ENCODE measurements around the gene STARD6. TPM values are rescaled to one million over a fixed set of nuclear protein-coding genes. Genes with fewer than 3 reads are reported as not detected.

The STARD6 gene
- total RNA-seq, 1 donor from 2014 or later: 0.65 TPM

DNA sequence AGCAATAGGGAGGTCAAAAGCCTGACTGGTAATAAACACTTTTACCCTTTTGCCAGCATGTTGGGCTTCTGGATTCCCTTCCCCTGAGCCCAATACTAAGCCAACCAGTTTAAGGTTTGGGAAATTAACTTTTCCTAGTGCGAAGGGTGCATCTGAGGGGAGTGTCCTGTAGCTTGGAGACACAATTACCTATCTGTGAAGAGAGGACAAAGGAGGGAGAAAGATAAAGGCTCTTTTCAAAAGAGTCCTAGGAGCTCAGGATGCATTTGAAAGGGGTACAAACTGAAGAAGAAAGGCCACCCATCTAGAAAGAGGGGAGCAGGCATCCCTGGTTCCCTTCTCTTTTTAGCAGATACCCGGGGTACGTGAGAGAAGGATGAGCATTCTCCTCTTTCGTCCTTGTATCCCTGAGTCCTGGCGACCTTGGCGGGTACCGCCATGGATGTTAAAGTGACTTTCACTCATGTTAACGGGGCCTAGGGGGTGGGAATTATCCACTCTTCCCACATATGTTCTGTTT, 25.1 kb upstream of the STARD6 start:
- Mint-ChIP-seq H3K4me3 (no peak overlapping the region), H3K9me3 (no peaks in the 10 kb centered on the region), H3K27me3 (ENCODE audit: insufficient read depth) (no peaks in the 10 kb centered on the region), H3K36me3 (ENCODE audit: low read depth) (peaks cover 18% of the 10 kb centered on the region), H3K27ac (no peak overlapping the region), H3K4me1 (ENCODE audit: low read depth) (no peaks in the 10 kb centered on the region)
- intact Hi-C loops (cut with micrococcal nuclease): no loop called here
- no peak for DNase-seq (ENCODE audit: low spot score)

DNA sequence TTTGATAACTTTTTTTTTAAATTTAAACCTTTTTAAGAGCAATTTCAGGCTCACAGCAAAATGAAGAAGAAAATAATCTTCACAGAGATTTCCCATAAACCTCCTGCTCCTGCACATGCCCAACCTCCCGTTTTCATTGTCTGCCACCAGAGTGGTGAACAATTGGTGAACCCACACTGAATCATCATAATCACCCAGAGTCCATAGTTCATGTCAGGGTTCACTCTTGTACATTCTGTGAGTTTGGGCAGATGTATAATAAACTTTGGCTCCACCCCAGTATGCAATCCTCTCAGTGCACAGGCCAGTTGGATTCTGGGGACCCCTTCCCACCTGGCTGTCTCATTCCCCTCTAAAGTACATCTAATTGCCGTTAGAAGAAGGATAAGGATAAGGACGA, 24.4 kb upstream of the STARD6 start:
- H3K4me3 Mint-ChIP-seq: no peak overlapping the region
- DNase-seq (ENCODE audit: low spot score): no peak
- H3K27me3 Mint-ChIP-seq (ENCODE audit: insufficient read depth): no peaks in the 10 kb centered on the region
- no peak overlapping the region for H3K27ac Mint-ChIP-seq
- H3K4me1 Mint-ChIP-seq (ENCODE audit: low read depth): no peaks in the 10 kb centered on the region
- no peaks in the 10 kb centered on the region for H3K9me3 Mint-ChIP-seq
- peaks cover 18% of the 10 kb centered on the region for H3K36me3 Mint-ChIP-seq (ENCODE audit: low read depth)
- intact Hi-C loops (cut with micrococcal nuclease): no loop called here

DNA sequence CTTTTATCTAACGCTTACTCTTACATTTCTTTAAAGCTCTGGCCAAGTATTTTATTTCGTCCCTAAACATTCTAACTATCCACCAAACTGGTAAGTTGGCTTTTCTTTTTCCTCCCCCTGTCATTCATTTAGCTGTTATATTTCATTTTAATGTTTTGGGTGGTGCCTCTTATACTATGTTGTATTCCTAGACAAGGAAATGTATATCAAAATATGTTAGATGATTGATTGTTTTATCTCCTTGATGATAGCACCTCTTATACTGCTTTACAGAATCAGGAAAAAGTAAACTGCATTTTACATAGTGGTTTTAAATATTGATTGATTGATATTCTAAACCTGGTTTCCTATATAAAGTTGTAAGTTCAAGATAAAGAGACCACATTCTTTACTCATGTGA, 24.0 kb upstream of the STARD6 start:
- no peak overlapping the region for H3K4me3 Mint-ChIP-seq
- intact Hi-C loops (cut with micrococcal nuclease): no loop called here
- H3K27ac Mint-ChIP-seq: no peak overlapping the region

DNA sequence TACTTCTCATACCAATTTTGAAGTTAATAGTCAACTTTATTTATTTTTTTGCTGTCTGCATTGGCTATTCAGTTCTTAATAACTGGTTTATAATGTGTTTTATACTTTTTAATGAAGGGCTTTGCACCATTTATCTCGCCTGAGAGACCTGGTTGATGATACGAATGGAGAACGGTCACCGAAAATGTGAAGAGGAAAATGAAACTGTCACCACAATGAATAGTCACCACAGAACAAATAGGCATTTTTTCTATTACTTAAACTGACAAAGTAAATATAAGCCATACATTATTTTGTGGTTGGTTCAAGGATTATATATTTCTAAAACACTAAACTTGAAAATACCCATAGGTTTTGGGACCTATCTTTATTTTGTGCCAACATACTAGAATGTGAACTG, 20.4 kb upstream of the STARD6 start:
- DNase-seq (ENCODE audit: low spot score): no peak
- Mint-ChIP-seq H3K9me3 (no peaks in the 10 kb centered on the region), H3K36me3 (ENCODE audit: low read depth) (peaks cover 20% of the 10 kb centered on the region), H3K4me3 (no peak overlapping the region), H3K4me1 (ENCODE audit: low read depth) (peaks cover 5% of the 10 kb centered on the region), H3K27me3 (ENCODE audit: insufficient read depth) (no peaks in the 10 kb centered on the region), H3K27ac (no peak overlapping the region)
- intact Hi-C loops (cut with micrococcal nuclease): no loop called here

More for the DNA sequence above, 24.0 kb upstream of the STARD6 start:
- no peaks in the 10 kb centered on the region for H3K27me3 Mint-ChIP-seq (ENCODE audit: insufficient read depth)
- H3K36me3 Mint-ChIP-seq (ENCODE audit: low read depth): peaks cover 18% of the 10 kb centered on the region
- H3K9me3 Mint-ChIP-seq: no peaks in the 10 kb centered on the region
- H3K4me1 Mint-ChIP-seq (ENCODE audit: low read depth): no peaks in the 10 kb centered on the region
- no peak for DNase-seq (ENCODE audit: low spot score)

DNA sequence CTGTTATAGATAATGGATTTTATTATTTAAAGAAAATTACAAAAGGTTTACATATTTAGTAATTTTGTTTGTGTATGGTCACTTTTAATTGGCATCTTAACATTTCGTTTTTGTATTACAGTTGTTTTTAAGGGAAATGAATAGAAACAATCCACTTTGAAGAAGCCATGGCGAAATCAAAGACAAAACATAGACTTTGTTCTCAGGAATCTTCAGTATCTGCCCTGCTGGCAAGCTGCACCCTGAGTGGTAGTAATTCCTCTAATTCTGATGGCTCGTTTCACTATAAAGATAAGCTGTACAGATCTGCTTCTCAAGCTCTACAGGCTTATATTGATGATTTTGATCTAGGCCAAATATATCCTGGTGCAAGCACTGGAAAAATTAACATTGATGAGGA, 2.7 kb upstream of the STARD6 start:
- Mint-ChIP-seq H3K4me1 (ENCODE audit: low read depth) (peaks cover 34% of the 10 kb centered on the region), H3K27me3 (ENCODE audit: insufficient read depth) (no peaks in the 10 kb centered on the region), H3K27ac (no peak overlapping the region), H3K9me3 (no peaks in the 10 kb centered on the region), H3K36me3 (ENCODE audit: low read depth) (peaks cover 22% of the 10 kb centered on the region), H3K4me3 (no peak overlapping the region)
- DNase-seq (ENCODE audit: low spot score): no peak
- intact Hi-C loops (cut with micrococcal nuclease): no loop called here

DNA sequence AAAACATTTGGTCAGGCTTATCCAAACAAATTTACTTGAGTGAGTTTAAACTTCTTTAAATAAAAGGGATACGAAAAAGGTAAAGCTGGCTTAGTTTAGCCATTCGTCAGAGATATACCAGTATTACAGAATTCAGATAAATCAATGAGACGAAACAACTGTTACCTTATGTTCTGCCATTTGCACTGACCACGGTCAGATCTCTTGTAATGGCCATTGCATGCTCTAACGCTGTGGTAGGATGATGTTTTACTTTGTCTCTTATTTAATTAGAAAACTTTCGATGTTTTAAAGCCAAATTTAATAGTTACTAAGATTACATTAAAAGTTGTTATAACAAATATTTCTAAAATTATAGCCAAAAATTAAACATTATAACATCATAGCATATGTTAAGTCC, 1.6 kb upstream of the STARD6 start:
- Mint-ChIP-seq H3K4me3 (peak overlapping the region; percentile 98), H3K9me3 (no peaks in the 10 kb centered on the region), H3K27ac (no peak overlapping the region), H3K27me3 (ENCODE audit: insufficient read depth) (no peaks in the 10 kb centered on the region), H3K4me1 (ENCODE audit: low read depth) (peaks cover 34% of the 10 kb centered on the region), H3K36me3 (ENCODE audit: low read depth) (peaks cover 18% of the 10 kb centered on the region)
- intact Hi-C loops (cut with micrococcal nuclease): loop anchor here (2.0 to 10.0 kb wide), 2 partner anchors 30 to 424 kb away; no protein-coding TSS in a partner anchor
- no peak for DNase-seq (ENCODE audit: low spot score)

DNA sequence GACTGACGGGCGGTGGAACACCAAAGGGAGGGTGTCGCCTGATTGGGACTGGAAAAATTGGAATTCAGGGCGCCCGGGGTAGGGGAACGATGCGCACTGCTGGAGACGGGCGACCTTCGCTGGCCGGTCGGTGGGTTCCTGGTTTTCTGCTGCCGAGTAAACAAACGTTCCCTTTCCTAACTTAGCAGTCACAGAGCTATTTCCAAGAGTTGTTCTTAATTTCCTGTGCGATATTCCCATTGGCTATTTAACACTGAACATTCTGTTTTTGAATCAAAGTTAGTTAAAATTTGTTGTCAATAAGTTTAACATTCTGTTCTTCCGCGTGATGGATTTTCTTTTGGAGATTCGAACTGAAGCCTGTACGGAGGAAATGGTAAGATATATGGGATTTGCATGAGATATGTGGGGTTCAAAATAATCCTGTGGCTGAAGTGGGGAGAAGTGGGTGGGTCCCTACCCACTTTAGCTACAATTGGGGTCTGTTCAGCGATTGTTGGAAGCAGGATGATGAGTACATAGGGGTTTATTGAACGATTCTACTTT, 910 bp upstream of the STARD6 start:
- intact Hi-C loops (cut with micrococcal nuclease): loop anchor here (2.0 to 10.0 kb wide), 2 partner anchors 30 to 424 kb away; no protein-coding TSS in a partner anchor
- Mint-ChIP-seq H3K4me3 (peak overlapping the region; percentile 98), H3K9me3 (no peaks in the 10 kb centered on the region), H3K4me1 (ENCODE audit: low read depth) (peaks cover 34% of the 10 kb centered on the region), H3K27me3 (ENCODE audit: insufficient read depth) (no peaks in the 10 kb centered on the region), H3K36me3 (ENCODE audit: low read depth) (peaks cover 18% of the 10 kb centered on the region), H3K27ac (peak overlapping the region; percentile 97)
- DNase-seq (ENCODE audit: low spot score): no peak

DNA sequence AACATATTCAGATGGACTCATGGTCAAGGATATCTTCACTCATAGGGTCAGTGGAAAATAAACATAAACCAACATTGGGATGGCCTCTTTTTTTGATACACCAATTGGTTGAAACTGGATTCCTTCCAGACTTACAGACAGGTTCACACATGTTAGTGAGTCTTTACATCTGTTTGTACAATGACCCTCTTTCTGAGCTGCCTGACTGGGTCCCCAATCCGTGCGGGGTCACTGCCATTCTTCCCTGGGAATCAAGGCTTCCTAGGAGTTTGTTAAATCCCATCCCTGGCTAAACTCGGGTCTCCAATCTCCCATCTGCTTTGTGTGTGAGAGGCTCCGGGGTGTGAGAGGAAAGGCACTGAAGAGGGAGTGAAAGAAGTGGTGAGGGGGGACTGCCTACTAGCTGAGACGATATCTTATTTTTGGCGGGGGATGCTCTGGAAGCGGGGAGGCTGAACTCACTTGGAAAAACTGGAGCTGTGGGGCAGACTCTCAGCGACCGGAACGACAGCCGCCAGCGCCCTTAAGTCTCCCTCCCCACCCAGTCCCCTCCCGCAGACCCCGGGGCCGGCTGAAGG, 487 bp downstream of the STARD6 start:
- Mint-ChIP-seq H3K9me3 (peaks cover 2% of the 10 kb centered on the region), H3K27me3 (ENCODE audit: insufficient read depth) (peaks cover 1% of the 10 kb centered on the region), H3K4me3 (peak overlapping the region; percentile 98), H3K36me3 (ENCODE audit: low read depth) (peaks cover 16% of the 10 kb centered on the region), H3K27ac (peak overlapping the region; percentile 97), H3K4me1 (ENCODE audit: low read depth) (peaks cover 34% of the 10 kb centered on the region)
- intact Hi-C loops (cut with micrococcal nuclease): loop anchor here (1.0 to 10.0 kb wide), 8 partner anchors 35 to 422 kb away; partner anchors contain the start of genes MBD2 and POLI
- no peak for DNase-seq (ENCODE audit: low spot score)

DNA sequence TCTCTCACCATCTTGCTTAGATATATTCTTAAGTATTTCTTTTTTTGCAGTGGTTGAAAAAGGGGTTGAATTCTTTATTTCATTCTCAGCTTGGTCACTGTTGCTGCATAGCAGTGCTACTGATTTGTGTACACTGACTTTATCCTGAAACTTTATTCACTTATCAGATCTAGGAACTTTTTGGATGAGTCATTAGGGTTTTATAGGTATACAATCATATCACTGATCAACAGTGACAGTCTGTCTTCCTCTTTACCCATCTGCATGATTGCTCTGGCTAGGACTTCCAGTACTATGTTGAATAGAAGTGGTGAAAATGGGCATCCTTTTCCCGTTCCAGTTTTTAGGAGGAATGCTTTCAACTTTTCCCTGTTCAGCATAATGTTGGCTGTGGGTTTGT, 6.5 kb downstream of the STARD6 start:
- peaks cover 32% of the 10 kb centered on the region for H3K27me3 Mint-ChIP-seq (ENCODE audit: insufficient read depth)
- intact Hi-C loops (cut with micrococcal nuclease): loop anchor here (1.0 to 10.0 kb wide), 2 partner anchors 64 to 416 kb away; no protein-coding TSS in a partner anchor
- H3K27ac Mint-ChIP-seq: no peak overlapping the region
- no peak overlapping the region for H3K4me3 Mint-ChIP-seq
- peaks cover 4% of the 10 kb centered on the region for H3K4me1 Mint-ChIP-seq (ENCODE audit: low read depth)
- H3K9me3 Mint-ChIP-seq: peaks cover 5% of the 10 kb centered on the region
- DNase-seq (ENCODE audit: low spot score): no peak
- H3K36me3 Mint-ChIP-seq (ENCODE audit: low read depth): peaks cover 3% of the 10 kb centered on the region

DNA sequence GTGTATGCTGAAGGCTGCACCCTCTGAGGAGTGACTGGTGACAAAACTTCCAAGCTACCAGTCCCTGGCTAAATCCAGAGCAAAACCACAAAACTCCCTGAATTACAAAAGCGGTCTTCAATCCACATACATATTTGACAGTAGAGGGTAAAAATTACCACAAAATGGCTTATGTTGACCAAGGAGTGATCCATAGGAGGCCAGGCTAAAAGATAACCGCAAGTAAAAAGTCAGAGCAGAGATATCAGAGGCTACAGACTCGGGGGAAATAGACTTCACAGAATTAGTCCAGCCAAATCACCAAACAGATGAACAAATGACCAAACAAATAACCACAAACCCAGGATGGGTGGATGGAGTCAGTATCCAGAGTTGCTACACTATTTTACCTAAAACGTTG, 19.4 kb downstream of the STARD6 start:
- no peak overlapping the region for H3K4me3 Mint-ChIP-seq
- H3K36me3 Mint-ChIP-seq (ENCODE audit: low read depth): no peaks in the 10 kb centered on the region
- peaks cover 3% of the 10 kb centered on the region for H3K27me3 Mint-ChIP-seq (ENCODE audit: insufficient read depth)
- H3K9me3 Mint-ChIP-seq: peaks cover 8% of the 10 kb centered on the region
- intact Hi-C loops (cut with micrococcal nuclease): no loop called here
- H3K4me1 Mint-ChIP-seq (ENCODE audit: low read depth): no peaks in the 10 kb centered on the region
- no peak overlapping the region for H3K27ac Mint-ChIP-seq
- DNase-seq (ENCODE audit: low spot score): no peak

DNA sequence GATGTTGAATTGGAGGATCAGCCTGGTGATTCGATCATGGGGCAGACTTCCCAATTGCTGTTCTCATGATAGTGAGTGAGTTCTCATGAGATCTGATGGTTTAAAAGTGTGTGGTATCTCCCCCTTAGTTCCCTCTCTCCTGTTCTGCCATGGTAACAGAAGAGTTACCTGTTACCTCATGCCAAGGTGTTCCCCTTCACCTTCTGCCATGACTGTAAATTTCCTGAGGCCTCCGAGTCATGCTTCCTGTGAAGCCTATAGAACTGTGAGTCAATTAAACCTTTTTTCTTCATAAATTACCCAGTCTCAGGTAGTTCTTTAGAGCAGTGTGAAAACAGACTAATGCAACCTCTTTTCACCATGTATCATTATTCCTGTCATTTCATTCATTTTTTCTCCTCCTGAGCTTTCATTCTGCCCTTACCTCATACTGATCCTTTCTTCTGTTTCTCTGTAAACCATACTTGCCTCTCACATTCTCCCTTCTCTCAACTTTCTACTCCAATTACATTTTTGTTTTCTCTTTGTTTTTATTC, 22.0 kb downstream of the STARD6 start:
- intact Hi-C loops (cut with micrococcal nuclease): no loop called here
- DNase-seq (ENCODE audit: low spot score): no peak
- Mint-ChIP-seq H3K27ac (no peak overlapping the region), H3K4me3 (no peak overlapping the region), H3K9me3 (peaks cover 3% of the 10 kb centered on the region), H3K4me1 (ENCODE audit: low read depth) (no peaks in the 10 kb centered on the region), H3K36me3 (ENCODE audit: low read depth) (no peaks in the 10 kb centered on the region), H3K27me3 (ENCODE audit: insufficient read depth) (peaks cover 3% of the 10 kb centered on the region)

DNA sequence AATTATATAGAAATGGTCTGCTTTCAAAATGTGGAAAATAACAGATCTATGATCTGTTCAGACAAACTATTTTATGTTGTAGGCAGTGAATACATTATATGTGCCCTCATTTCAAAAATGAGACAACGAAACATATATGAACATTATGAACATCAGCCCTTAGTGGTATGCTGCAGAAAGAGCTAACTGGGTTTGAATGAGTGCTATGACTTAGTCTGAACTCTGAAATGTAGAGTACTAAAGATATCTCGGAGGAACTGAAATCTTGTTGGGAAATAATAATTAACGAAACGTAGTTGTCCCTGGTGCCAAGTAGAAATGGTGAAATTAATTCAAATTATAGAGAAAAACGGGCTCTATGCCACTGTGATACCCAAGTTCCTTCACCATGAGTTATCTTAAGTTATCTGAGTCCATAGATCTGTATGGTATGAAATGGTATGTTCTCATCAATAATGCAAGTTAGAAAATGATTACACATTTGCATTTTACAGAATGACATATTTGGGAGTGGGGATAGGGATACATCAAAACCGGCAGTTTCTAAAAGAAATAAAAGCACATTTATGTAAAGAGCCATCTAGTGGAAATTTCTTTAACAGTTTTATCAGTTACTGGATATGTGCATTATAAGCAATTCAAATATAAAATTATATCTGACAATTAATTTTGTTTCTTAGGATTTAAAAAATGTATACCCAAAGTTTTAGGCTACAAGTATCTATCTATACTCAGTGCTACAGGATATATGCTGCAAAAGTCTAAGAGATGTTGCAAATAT, 26.7 kb downstream of the STARD6 start:
- Mint-ChIP-seq H3K4me1 (ENCODE audit: low read depth) (no peaks in the 10 kb centered on the region), H3K9me3 (no peaks in the 10 kb centered on the region), H3K27ac (no peak overlapping the region), H3K27me3 (ENCODE audit: insufficient read depth) (peaks cover 6% of the 10 kb centered on the region), H3K36me3 (ENCODE audit: low read depth) (no peaks in the 10 kb centered on the region), H3K4me3 (no peak overlapping the region)
- intact Hi-C loops (cut with micrococcal nuclease): loop anchor here (1.0 kb wide), 1 partner anchor 108 kb away; no protein-coding TSS in a partner anchor
- no peak for DNase-seq (ENCODE audit: low spot score)

DNA sequence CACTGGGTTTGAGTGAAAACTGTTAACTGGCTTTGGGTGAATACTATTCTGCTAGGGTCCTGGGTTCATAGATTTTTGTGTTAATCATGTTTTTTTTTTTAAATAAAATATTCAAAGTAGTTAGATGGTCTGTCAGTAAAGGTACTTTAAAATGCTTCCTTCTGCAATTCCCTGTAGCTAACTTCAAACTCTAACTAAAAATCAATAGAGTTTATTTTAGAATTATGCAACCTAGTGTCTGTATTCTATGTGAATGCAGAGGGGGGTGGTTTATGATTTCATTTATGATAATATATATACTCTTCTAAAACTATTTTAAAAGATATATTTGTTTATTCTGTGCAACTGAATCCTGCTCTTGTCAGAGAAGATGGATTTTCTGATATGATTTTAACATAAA, 27.9 kb downstream of the STARD6 start:
- Mint-ChIP-seq H3K4me3 (no peak overlapping the region), H3K27ac (no peak overlapping the region), H3K4me1 (ENCODE audit: low read depth) (no peaks in the 10 kb centered on the region)

More for the DNA sequence above, 27.9 kb downstream of the STARD6 start:
- peaks cover 6% of the 10 kb centered on the region for H3K27me3 Mint-ChIP-seq (ENCODE audit: insufficient read depth)
- no peaks in the 10 kb centered on the region for H3K36me3 Mint-ChIP-seq (ENCODE audit: low read depth)
- intact Hi-C loops (cut with micrococcal nuclease): no loop called here
- H3K9me3 Mint-ChIP-seq: no peaks in the 10 kb centered on the region
- DNase-seq (ENCODE audit: low spot score): no peak

Measured in activated T-helper 1 cell treated with anti-CD3 and anti-CD28 coated beads, Interleukin-12 subunit alpha, Interleukin-12 subunit beta, Interleukin-2, Interleukin-4 antibody, amounts not matched to agents 30 ng/mL and 10 ng/mL and 1 ng/mL, durations not matched to agents 14 hours and 24 hours and 36 hours (primary cell).